GM12873 (cell line): ENCODE data around the gene C1orf141.

Experiments used
- CTCF ChIP-seq: IDR thresholded peaks from 2 replicates; pipeline ENCODE4 v1.5.1; 2012; ENCODE audit warnings: low read depth, mild to moderate bottlenecking, moderate library complexity, low read length, control low read depth; ENCODE audit not compliant: insufficient read depth; ENCODE audit errors: missing control alignments

C1orf141 gene

GRCh38 chr1:67150931-67151330 is 16.2 kb upstream of the C1orf141 start:
- TF ChIP-seq CTCF: no peak

DNA sequence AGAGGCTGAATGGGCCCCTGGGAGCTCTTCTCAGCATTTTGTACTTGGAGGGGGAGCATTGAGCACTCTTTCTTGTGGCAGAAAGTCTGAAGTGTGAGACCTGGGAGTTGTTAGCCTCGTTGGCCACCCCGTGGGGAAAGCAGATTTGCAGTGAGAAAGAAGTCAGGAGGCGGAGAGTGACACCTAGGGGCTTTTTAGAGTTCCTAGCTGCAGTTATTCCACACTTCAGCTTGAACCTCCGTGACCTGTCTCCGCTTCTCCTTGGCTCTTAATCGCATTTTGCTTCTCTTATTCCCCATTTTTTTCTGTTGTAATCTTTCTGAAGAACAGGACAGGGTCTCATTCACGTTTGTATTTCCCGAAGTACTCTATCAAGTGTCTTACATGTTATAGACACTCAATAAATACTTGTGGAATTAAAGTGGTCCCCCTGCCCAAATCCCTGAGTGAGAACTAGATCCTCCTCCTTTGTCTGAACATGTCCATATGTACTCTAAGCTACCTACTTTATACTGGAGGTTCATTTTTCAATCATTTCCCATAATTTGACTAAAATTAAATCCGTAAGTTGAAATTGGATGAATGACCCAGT is 14.5 kb upstream of the C1orf141 start:
- TF ChIP-seq CTCF: peak; percentile 84

DNA sequence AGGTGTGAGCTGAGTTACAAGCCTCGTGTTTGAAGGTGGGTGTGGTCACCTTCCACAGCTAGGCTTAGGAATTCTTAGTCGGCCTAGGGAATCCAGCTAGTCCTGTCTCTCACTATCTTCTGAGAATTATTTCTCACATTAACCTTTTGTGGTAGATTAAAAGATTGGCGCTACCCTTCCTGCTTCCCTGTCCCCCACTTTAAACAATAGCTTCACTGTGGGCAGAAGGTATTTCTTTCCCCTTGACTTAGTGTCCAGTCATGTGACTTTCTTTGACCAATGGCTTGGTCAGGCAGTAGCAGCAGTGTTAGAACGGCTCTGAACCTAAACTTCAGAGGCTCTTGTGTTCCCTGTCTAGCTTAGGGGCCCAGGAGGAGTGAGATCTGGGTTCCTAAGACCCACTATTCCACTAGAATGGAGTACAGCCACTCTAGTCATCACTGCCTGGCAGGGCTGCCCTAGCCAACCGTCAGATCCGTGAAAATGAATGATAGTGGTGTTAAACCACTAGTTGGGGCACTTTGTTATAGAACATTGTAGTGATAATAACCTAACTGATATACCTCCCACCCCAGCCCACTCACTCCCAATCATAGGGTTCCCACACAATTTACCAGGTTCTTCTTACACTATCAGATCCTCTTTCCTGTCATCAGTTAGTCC is 13.9 kb upstream of the C1orf141 start:
- TF ChIP-seq CTCF: no peak

GRCh38 chr1:67146539-67146938 is 11.8 kb upstream of the C1orf141 start:
- no peak for TF ChIP-seq CTCF

GRCh38 chr1:67146101-67146500 is 11.3 kb upstream of the C1orf141 start:
- no peak for TF ChIP-seq CTCF

DNA sequence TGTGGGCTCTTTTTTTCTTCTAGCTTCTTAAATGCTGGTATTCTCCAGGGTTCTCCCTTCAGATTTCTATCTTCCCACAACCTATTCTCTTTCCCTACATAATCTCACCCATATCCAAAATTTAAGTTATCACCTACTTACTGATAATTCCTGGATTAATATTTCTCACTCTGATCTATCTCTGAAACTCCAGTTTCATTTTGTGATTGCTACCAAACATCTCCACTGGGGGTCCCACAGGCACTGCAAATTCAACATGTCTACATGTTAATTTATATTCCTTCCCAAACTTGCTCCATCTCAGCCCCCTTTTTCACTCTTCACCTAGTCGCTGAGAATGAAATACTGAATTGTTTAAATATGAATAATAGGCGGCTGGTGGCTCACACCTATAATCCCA is 9.9 kb upstream of the C1orf141 start:
- peak; percentile 54 for TF ChIP-seq CTCF

- no peak for TF ChIP-seq CTCF
Measured at GRCh38 chr1:67143966-67144365, 9.2 kb upstream of the C1orf141 start.
